ENCODE data around the gene PRUNE2.

PRUNE2 gene

DNA sequence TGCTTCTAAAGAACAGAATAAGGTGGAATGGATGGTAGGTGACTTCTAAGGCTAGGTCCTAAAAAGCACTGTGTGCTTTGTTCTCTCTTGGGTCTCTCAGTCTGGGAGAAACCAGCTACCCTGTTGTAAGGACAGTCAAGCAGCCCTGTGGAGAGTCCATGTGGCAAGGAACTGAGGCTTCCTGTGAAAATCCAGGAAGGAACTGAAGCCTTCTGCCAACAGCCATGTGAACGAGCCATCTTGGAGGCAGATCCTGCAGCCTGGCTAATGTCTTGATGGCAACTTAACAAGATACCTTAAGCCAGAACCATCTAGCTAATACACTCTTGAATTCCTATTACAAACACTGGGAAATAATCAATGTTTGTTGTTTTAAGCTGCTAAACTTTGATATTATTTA is 241.8 kb downstream of the PRUNE2 start:
- no peak for DNase-seq (ENCODE audit: low read depth in 2 of 3, low spot score in 1 of 3)

DNA sequence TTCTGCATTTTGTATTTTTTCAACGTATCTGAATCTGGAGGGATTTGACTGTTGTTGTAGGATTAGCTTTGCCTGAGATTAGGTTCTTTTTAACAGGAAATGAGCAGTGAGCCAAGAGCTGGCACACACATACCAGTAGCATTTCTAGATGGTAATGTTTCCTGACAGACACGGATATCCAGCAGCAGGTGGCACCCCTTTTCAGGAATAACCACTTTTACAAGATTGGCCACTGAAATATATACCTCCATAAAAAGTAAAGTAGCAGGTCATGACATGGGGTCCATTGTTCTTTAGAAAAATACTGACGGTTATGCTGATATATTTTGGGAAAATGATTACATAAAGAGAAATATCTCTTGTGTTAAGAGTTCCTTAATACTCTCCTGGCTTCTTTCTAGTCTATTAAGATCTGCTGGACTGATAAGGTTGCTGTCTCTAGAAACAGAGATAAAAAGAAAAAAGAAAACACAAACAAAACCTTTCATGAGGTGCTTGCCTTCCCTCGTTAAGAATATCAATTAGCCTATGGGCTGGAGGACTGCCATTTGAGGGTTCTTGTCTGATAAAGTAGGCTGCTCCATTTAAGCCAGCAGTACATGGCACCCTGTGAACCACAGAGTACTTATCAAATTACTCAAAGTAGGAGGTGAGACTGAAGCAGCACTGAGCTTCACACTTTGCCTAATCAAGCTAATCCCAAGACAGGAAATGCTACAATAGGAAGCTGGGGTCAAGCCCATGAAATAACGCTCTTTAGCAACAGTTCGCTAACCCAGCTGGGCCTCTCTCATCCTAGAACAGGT is 243.2 kb downstream of the PRUNE2 start:
- no peak for DNase-seq (ENCODE audit: low read depth in 2 of 3, low spot score in 1 of 3)

DNA sequence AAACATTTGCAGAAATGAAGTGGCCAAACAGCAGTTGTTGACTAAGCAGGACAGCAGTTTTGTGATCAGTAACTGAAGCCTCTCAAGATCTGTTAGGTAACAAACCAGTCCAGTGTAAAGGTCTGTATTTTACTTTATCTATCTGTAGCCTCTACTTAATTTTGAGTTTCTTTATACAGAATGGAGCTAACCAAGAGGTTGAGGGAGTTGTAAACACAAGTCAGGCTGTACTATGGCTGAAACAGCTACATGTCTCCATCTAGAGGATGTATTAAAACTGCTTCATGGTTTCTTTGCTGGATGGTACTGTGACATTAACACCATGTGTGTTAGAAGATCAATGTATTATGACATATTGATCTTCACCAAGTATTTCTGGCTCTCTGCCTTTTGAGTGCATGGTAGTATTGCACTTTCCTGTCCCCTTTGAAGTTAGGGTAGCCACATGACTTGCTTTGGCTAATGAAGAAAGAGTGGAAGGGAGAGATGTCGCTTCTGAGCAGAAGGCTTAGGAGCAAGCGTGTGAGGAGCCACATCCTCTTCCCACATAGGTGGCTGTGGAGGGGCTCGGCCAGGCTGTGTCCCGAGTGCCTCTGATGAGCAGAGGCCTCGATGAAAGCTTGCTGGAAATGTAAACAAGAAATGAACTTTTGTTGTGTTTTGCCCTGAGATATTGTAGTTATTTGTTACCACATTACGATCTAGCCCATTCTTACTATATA is 247.2 kb downstream of the PRUNE2 start:
- DNase-seq (ENCODE audit: low read depth in 2 of 3, low spot score in 1 of 3): no peak

DNA sequence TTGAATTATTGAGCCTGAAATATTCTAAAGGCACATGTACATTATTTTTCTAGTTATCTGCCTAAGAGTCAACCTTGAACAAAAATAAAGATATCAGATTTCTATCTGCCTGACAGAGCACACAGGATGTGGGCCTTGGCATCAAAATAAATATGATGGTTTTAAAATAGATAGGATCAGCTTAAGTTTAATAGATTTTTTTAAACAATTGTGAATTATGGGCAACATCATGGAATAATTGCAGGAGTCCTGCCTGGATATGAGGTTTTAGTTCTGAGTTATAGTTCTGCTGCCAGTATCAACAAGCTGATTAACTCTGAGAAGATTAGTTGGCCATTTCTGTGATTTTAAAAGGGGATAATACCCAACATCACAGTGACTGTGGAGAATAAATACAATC is 248.6 kb downstream of the PRUNE2 start:
- DNase-seq (ENCODE audit: low read depth in 2 of 3, low spot score in 1 of 3): no peak

DNA sequence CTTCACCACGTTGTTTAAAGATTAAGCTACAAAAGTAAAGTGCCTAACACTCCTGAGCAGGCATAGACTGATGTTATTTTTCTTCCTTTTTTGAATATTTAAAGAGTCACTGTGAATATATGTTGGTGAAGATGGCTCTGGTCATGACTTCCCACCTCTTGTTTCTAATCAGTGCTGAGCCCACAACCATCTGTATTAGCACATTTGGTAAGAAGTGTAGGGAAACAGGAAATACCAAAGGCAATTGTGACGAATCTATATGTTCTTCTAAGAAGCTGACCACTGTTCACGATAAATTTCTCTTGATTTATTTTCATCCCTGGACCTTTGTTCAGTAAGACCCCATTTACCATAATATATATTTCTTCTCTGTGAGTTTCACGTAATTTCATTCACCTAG is 249.9 kb downstream of the PRUNE2 start:
- DNase-seq (ENCODE audit: low read depth in 2 of 3, low spot score in 1 of 3): no peak

DNA sequence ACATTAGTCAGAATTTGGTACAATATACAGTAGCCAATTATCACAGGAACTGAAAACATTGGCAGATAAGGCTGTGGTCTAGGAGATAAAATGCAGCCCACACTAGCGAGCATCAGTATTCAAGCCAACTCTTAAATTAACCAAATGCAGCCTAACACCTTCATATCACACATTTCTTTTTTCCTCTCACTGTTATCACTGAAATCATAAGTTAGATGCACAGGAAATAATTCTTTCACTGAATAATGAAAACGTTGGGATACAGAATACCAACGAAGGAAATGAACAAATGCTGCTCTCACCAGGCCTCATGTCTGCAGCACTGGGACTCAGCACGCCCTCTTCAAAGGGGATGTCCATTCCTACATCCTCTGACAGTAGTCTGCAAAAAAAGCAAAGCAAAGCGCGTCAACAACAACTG is 250.8 kb downstream of the PRUNE2 start:
- DNase-seq (ENCODE audit: low read depth in 2 of 3, low spot score in 1 of 3): no peak

DNA sequence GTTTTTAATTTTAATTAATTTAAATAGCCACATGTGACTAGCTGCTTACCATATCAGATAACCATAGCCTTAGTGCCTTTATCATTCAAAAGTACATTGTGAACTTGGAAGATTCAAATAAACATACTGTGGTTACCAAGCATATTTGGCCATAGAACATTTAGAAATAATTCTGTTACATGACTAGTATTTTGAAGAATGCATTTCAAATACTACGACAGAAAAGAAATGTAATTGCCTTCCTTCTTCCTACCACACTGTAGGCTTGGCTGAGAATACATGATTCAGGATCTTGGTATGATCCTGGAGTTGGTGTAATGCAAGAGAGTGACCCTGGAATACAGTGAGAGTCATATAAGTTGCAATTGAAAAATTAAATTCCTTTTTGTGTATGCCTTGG is 251.3 kb downstream of the PRUNE2 start:
- no peak for DNase-seq (ENCODE audit: low read depth in 2 of 3, low spot score in 1 of 3)

DNA sequence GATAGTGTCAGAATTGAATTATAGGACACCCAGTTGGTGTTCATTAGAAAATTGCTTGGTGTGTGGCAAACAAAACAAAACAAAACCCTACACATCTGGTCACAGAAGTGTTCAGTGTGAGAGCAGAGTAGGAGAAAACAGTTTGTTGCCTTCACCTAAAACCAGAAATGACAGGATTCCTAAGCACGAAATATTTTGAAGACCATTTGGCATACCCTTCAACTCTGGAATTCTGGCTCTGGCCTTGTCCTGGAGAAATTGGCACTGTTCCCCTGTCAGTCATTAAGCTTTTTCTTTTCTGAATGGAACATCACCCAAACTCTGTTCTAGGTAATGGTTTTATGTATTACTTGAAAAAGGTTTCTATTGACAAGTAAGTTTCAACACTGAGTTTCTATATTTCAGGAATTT is 251.9 kb downstream of the PRUNE2 start:
- DNase-seq (ENCODE audit: low read depth in 2 of 3, low spot score in 1 of 3): no peak

DNA sequence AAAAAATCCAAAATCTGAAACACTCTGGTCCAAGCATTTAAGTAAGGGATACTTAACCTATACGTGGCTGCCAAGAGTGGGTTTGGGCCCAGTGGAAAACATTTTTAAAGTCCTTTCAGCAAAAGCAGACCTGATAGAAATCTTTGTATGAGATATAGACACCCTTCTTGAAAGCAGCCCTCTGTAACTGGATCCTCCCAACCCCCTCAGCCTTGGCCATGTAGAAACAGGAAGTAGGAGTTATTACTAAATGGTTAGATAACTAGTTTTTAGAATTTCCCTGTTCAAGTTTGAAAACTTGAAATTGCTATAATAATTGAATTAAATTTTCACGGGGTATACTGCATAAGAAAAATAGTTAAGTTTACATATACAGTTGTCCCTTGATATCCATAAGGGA is 253.0 kb downstream of the PRUNE2 start:
- DNase-seq (ENCODE audit: low read depth in 2 of 3, low spot score in 1 of 3): no peak

DNA sequence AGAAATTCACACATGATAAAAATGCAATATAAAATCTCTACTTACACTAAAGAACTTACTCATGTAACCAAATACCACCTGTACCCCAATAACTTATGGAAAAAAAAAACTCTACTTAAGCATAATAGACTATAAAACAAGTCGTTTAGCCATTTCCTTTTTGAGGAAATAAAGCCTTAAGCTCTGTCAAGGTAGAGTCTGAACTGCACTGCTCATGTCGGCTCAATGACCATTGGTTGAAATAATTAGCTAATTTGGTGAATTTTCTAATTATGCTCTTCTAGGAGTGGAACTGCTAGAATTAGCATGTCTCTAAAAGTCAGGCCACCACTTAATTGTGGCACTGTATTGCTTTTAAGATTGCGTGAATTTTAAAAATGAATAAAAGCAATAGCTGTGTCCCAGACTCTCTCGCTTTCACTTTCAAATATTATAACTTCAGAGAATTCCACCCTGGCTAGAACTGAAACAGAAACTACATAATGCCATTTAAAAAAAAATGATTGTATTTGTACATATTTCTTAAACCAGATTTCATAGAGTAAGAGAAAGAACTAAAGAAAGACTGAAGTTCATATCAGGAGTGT is 254.7 kb downstream of the PRUNE2 start:
- no peak for DNase-seq (ENCODE audit: low read depth in 2 of 3, low spot score in 1 of 3)

DNA sequence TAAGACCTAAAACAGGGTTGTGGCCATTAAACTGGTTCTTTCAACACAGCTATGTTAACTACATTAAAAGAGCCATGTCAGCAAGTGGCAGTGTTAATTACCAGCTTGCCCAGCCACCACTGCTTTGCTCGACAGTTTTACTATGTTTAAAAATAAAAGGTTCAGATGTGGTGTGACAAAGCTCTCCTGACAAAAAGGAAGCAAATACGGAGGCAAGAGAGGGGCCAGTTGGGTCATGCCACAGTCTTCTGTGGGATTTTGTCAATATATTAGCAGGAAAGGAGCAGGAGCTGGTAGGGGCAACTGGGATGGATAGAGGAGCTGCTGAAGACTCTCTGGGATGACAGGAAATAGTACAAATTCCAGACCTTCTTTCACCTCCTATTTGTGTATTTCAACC is 255.2 kb downstream of the PRUNE2 start:
- DNase-seq (ENCODE audit: low read depth in 2 of 3, low spot score in 1 of 3): no peak

DNA sequence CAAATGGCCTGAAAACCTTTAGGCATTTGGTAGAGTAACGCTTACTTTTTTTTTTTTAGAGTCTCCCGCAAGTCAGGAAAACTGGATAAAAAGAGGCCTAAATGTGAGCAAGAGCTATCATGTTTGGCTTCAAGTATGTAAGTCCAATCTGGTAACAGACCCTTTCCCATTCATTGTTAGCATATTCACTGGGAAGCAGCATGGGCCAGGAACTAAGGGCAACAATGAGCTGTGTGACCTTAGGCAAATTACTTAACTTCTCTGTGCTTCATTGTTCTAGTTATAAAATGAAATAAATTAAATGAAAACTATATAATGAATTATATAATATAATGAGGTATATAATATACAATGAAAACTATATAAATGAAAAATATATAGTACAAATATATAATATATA is 256.0 kb downstream of the PRUNE2 start:
- no peak for DNase-seq (ENCODE audit: low read depth in 2 of 3, low spot score in 1 of 3)

DNA sequence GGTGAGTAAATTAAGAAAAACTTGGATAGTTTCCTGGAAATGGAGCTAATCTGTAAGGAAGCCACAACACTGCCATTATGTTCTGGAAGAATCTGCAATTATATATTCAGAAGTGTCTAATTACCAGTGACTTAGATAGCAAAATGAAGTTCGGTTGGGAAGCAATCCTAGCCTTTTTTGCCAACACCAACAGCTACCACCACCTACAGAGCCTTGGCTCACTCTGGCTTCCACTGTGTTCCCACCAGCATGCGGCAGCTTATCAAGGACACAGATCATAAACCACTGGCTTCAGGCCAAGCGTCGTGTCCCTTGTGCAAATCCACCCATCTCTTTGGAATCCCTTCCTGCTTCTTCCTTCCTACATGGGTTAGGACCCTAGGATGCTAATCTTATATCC is 259.7 kb downstream of the PRUNE2 start:
- no peak for DNase-seq (ENCODE audit: low read depth in 2 of 3, low spot score in 1 of 3)

DNA sequence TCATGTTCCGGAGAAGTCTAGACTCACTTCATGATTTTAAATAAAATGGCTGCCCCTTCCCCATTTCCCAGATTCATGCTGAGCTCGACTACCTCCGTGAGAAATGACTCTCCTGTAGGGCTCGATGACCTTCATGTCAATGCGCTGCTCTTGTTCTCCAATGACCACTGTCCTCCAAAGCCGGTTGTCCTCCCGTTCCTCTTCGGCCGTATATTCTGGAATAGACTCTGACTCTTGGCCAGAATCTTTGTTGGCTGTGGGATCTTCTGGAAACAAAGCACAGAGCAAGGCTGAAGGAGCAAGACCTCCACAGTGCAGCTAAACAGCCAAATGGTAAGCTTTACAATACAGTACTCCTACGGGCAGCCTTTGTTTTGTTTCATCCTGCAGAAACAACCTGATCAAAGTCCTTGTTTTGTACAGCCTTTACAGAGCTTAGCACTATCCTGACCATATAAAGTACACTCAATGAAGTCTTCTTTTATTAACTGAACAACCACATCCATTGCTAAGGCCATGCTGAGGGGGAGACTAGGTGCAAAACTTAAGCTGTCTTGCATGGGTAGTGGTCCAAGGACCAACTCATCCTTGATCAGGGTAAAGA is 261.2 kb downstream of the PRUNE2 start:
- DNase-seq (ENCODE audit: low read depth in 2 of 3, low spot score in 1 of 3): no peak

DNA sequence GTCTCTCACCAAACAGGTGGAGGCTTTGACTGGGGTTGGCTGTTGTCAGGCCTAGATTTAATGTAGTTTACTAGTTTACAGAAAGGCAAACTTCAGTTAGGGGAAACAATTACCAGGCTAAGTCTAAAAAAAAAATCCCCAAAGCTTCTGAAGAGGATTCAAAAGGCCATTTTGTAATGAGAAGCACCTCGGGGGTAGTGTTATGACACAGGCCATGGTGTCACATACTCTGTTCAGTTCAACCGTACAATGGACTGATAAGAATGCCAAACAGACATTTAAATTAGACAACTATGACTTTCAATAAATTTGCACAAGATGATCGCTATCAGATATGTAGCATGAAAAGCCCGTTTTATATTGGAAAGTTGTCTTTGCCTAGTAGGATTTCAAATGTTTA is 261.7 kb downstream of the PRUNE2 start:
- no peak for DNase-seq (ENCODE audit: low read depth in 2 of 3, low spot score in 1 of 3)

DNA sequence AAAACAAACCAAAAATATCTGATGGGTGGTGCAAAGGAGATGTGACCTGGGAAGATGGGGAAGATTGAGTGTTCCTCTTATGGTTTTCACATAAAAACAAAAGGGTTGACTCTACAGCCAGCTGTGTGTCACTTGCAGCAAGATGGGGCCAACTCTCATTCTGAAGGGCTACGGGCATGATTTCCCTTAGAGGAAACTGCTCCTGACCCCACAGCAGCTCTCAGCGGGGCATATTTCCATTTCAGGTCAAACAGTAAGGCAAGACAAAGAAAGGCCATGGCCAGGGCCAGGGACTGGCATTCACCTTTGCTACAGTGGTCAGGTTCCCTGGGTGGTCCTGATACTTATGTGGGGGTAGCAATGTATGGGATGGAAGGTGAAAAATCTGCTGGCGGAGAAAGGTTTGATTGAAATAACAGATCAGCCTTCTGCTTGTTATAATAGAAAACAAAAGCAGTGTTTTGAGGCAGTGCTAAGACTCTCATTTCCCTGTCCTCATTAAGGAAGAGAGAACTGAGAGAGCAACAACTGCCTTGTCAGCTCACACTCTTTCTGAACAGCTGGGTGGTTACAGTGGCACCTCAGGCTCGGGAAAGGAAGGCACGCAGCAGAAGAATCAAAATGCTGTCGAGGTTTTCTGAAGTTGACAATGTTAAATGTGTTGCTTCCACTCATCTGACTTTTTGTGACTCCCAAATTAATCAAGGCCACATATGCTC is 262.4 kb downstream of the PRUNE2 start:
- DNase-seq (ENCODE audit: low read depth in 2 of 3, low spot score in 1 of 3): no peak

DNA sequence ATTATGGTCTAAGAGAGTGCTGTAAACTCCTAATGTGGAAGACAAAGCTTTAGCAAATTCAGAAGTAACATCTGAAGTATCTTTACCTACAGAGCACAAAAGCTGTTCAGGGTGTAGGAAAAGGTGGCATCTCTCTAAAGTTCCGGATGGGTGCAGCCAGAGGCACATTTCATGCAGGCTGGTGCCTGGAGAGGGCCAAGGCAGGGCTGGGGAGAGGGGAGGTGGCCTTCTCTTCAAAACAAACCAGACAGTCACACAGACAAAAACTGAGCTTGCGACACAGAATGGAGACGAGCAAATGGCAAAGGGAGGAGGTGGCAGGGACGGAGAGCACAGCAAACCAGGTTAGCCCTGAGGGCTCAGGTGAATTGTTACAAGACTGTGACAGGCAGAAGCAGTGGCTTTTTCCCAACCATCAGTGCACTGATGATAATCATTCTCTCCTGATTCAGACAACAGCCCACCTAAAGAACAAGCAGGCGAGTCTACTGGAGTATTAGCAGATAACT is 263.2 kb downstream of the PRUNE2 start:
- DNase-seq (ENCODE audit: low read depth in 2 of 3, low spot score in 1 of 3): no peak

DNA sequence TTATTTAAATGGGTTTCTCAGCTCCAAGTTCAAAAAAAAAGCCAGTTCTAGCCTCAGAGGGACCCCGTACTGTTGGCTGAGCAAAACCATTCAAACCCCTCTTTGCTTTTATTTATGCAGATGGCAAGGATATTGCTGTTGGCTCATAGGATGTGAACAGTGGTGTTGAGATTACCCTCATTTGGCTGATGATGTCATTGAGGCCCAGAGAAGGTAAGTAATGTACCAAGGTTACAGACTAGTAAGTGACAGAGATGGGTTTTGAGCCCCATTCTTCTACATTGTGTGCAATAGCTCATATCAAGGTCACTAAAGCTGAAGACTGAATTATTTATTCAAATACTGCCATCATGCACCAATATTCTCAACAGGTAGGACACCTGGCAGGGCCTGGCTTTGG is 263.8 kb downstream of the PRUNE2 start:
- DNase-seq (ENCODE audit: low read depth in 2 of 3, low spot score in 1 of 3): no peak

DNA sequence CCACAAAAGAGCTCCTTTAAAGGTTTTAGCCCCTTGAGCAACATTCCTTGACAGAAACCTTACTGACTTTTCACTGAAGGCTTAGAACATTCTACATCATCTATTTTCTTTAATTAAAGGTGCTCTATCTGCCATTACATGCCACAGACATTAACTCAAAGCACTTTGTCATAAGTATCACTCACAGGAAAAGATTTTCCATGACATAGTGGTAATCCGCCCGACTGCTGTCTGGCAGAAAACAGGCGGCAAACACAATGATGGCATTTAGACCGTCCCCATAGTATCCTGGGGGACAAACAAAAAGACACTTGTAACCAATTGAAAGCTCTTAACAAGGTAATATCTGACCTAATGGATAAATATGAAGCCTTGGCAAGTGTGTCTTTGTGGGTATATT is 267.9 kb downstream of the PRUNE2 start:
- no peak for DNase-seq (ENCODE audit: low read depth in 2 of 3, low spot score in 1 of 3)

DNA sequence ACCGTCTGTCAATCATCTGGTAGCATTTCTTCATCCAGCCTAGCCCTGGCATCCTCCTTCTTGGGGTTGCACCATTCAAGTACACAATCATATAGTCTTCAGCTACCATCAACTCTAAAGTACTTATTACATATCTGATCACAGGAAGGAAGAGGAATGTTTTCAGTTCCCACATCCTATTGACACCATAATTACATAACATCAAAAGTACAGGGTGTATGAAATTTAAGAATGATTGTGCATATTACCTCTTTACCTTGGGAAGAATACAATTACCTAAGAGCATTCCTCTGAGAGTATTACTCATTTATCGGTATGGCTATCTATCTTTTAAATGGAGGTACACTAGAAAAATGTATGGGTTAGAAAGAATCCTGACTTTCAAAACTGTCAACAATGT is 268.5 kb downstream of the PRUNE2 start:
- no peak for DNase-seq (ENCODE audit: low read depth in 2 of 3, low spot score in 1 of 3)
